ENCODE results near the gene AOPEP. TPM values are rescaled to one million over a fixed set of nuclear protein-coding genes. Genes with fewer than 3 reads are reported as not detected.

Gene AOPEP
- total RNA-seq, 1 experiment from 2014 or later = 39.6 TPM

GRCh38 chr9:95053611-95054570 is 327.4 kb downstream of the AOPEP start:
- H3K4me1 ChIP-seq (replicated peaks) = peaks cover 61% of the 10 kb centered on the region
- 0 out of 2 replicates have a peak, but pooled peaks cover 5% of the 10 kb centered on the region for H3K36me3 ChIP-seq
- H3K4me3 ChIP-seq = no peak overlapping the region
- no peaks in the 10 kb centered on the region for H3K27me3 ChIP-seq (replicated peaks)
- no peak for DNase-seq (ENCODE audit: low read depth in 1 of 2, low spot score in 2 of 2)
- no peaks in the 10 kb centered on the region for H3K9me3 ChIP-seq (replicated peaks)
- no peak overlapping the region for H3K27ac ChIP-seq

GRCh38 chr9:95055334-95055850 is 328.9 kb downstream of the AOPEP start:
- Histone ChIP-seq H3K9me3 (replicated peaks) (no peaks in the 10 kb centered on the region), H3K27me3 (replicated peaks) (no peaks in the 10 kb centered on the region), H3K4me3 (no peak overlapping the region; the same call in 1 of the 2 replicates), H3K4me1 (replicated peaks) (peaks cover 61% of the 10 kb centered on the region), H3K27ac (peak overlapping the region; percentile 60), H3K36me3 (peaks cover 13% of the 10 kb centered on the region)
- DNase-seq (ENCODE audit: low read depth in 1 of 2, low spot score in 2 of 2) = no peak

- H3K27me3 ChIP-seq (replicated peaks) = no peaks in the 10 kb centered on the region
- H3K4me3 ChIP-seq = peak overlapping the region; percentile 2; the same call in 1 of the 2 replicates
- peak; percentile 59 to 73 for DNase-seq (ENCODE audit: low read depth in 1 of 2, low spot score in 2 of 2)
- peaks cover 61% of the 10 kb centered on the region for H3K4me1 ChIP-seq (replicated peaks)
- H3K27ac ChIP-seq = peak overlapping the region; percentile 60
- H3K9me3 ChIP-seq (replicated peaks) = no peaks in the 10 kb centered on the region
- H3K36me3 ChIP-seq = peaks cover 19% of the 10 kb centered on the region
Measured at GRCh38 chr9:95055851-95056551, 329.5 kb downstream of the AOPEP start.

- peaks cover 30% of the 10 kb centered on the region for H3K36me3 ChIP-seq
- H3K4me3 ChIP-seq = 0 out of 2 replicates have a peak overlapping the region, but pooled peaks have one; percentile 4
- peaks cover 61% of the 10 kb centered on the region for H3K4me1 ChIP-seq (replicated peaks)
- H3K27me3 ChIP-seq (replicated peaks) = no peaks in the 10 kb centered on the region
- no peaks in the 10 kb centered on the region for H3K9me3 ChIP-seq (replicated peaks)
- DNase-seq (ENCODE audit: low read depth in 1 of 2, low spot score in 2 of 2) = peak in 1 of 2 experiments; percentile 68
- peak overlapping the region; percentile 60 for H3K27ac ChIP-seq
Measured at GRCh38 chr9:95057101-95057500, 330.6 kb downstream of the AOPEP start.

- H3K27me3 ChIP-seq (replicated peaks) = no peaks in the 10 kb centered on the region
- DNase-seq (ENCODE audit: low read depth in 1 of 2, low spot score in 2 of 2) = no peak
- no peak overlapping the region; the same call in 1 of the 2 replicates for H3K27ac ChIP-seq
- H3K4me3 ChIP-seq = no peak overlapping the region
- peaks cover 42% of the 10 kb centered on the region for H3K36me3 ChIP-seq
- H3K9me3 ChIP-seq (replicated peaks) = no peaks in the 10 kb centered on the region
- H3K4me1 ChIP-seq (replicated peaks) = peaks cover 61% of the 10 kb centered on the region
Measured at GRCh38 chr9:95058121-95058785, 331.8 kb downstream of the AOPEP start.

GRCh38 chr9:95058795-95059386 is 332.4 kb downstream of the AOPEP start:
- Histone ChIP-seq H3K27ac (no peak overlapping the region), H3K36me3 (peaks cover 43% of the 10 kb centered on the region), H3K27me3 (replicated peaks) (no peaks in the 10 kb centered on the region), H3K9me3 (replicated peaks) (no peaks in the 10 kb centered on the region), H3K4me3 (no peak overlapping the region), H3K4me1 (replicated peaks) (peaks cover 57% of the 10 kb centered on the region)
- no peak for DNase-seq (ENCODE audit: low read depth in 1 of 2, low spot score in 2 of 2)

- H3K4me1 ChIP-seq (replicated peaks) = peaks cover 50% of the 10 kb centered on the region
- H3K27me3 ChIP-seq (replicated peaks) = no peaks in the 10 kb centered on the region
- H3K4me3 ChIP-seq = no peak overlapping the region
- H3K36me3 ChIP-seq = peaks cover 57% of the 10 kb centered on the region
- H3K9me3 ChIP-seq (replicated peaks) = no peaks in the 10 kb centered on the region
- no peak for DNase-seq (ENCODE audit: low read depth in 1 of 2, low spot score in 2 of 2)
- H3K27ac ChIP-seq = no peak overlapping the region
Measured at GRCh38 chr9:95060234-95060633, 333.7 kb downstream of the AOPEP start.

- H3K4me3 ChIP-seq = no peak overlapping the region
- H3K9me3 ChIP-seq (replicated peaks) = no peaks in the 10 kb centered on the region
- no peak overlapping the region for H3K27ac ChIP-seq
- H3K4me1 ChIP-seq (replicated peaks) = peaks cover 43% of the 10 kb centered on the region
- peaks cover 63% of the 10 kb centered on the region for H3K36me3 ChIP-seq
- no peak for DNase-seq (ENCODE audit: low read depth in 1 of 2, low spot score in 2 of 2)
- no peaks in the 10 kb centered on the region for H3K27me3 ChIP-seq (replicated peaks)
Measured at GRCh38 chr9:95060916-95061315, 334.4 kb downstream of the AOPEP start.

- DNase-seq (ENCODE audit: low read depth in 1 of 2, low spot score in 2 of 2) = no peak
- Histone ChIP-seq H3K4me1 (replicated peaks) (peaks cover 32% of the 10 kb centered on the region), H3K27me3 (replicated peaks) (no peaks in the 10 kb centered on the region), H3K36me3 (peaks cover 72% of the 10 kb centered on the region), H3K27ac (no peak overlapping the region), H3K4me3 (no peak overlapping the region), H3K9me3 (replicated peaks) (no peaks in the 10 kb centered on the region)
Measured at GRCh38 chr9:95061916-95062595, 335.6 kb downstream of the AOPEP start.

GRCh38 chr9:95062596-95063065 is 336.1 kb downstream of the AOPEP start:
- H3K27me3 ChIP-seq (replicated peaks) = no peaks in the 10 kb centered on the region
- H3K4me1 ChIP-seq (replicated peaks) = peaks cover 26% of the 10 kb centered on the region
- no peak overlapping the region for H3K27ac ChIP-seq
- H3K36me3 ChIP-seq = peaks cover 78% of the 10 kb centered on the region
- no peak overlapping the region for H3K4me3 ChIP-seq
- no peaks in the 10 kb centered on the region for H3K9me3 ChIP-seq (replicated peaks)
- no peak for DNase-seq (ENCODE audit: low read depth in 1 of 2, low spot score in 2 of 2)

GRCh38 chr9:95063300-95063699 is 336.8 kb downstream of the AOPEP start:
- Histone ChIP-seq H3K4me3 (no peak overlapping the region), H3K27ac (no peak overlapping the region), H3K9me3 (replicated peaks) (no peaks in the 10 kb centered on the region), H3K4me1 (replicated peaks) (peaks cover 19% of the 10 kb centered on the region), H3K36me3 (peaks cover 85% of the 10 kb centered on the region), H3K27me3 (replicated peaks) (no peaks in the 10 kb centered on the region)
- no peak for DNase-seq (ENCODE audit: low read depth in 1 of 2, low spot score in 2 of 2)

- Histone ChIP-seq H3K27ac (no peak overlapping the region), H3K36me3 (peaks cover 97% of the 10 kb centered on the region), H3K27me3 (replicated peaks) (no peaks in the 10 kb centered on the region), H3K4me1 (replicated peaks) (peaks cover 9% of the 10 kb centered on the region), H3K9me3 (replicated peaks) (no peaks in the 10 kb centered on the region), H3K4me3 (no peak overlapping the region)
- no peak for DNase-seq (ENCODE audit: low read depth in 1 of 2, low spot score in 2 of 2)
Measured at GRCh38 chr9:95065224-95065623, 338.7 kb downstream of the AOPEP start.

All from SJSA1 (cell line).